CD4-positive, alpha-beta T cell treated with Interleukin-6 for 4 hours (primary cell): ENCODE data around the gene ZNF205.

Experiments used
- DNase-seq: peaks from one replicate; pipeline ENCODE4 v3.0.0-alpha.2; 2020; ENCODE audit warnings: mixed read lengths

ZNF205 gene

GRCh38 chr16:3085868-3086595 lies 26.4 kb upstream of the ZNF205 start:
- DNase-seq = no peak

DNA sequence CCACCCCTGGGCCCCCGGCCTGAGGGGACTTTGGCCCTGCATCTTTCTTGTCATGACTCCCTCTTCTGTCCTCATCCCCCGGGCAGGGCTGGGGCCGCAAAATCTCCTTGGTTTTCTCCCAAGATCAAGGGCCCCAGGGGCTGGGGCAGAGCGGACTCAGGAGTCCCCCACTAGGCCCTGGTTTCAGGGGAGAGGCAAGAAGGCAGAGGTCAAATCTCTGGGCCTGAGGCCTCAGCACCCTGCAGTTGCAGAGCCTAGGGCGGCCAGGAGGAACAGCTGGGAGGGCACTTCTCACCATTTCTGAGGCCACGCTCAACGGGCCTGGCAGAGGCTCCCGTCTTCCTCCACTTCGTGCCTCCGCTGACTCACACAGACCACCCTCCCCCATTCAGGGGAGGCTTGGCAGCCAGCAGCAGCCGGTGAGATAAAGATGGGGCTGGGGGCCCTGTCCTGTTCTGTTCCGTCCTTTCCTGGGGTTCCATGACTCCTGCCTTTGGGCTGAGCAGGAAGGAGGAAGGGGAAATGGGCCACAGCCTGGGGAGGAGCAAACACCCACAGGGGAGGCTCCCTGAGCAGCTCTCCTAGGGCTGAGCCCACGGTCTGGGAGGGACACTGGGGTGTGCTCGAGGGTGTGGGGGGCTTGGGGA lies 25.7 kb upstream of the ZNF205 start:
- peak; percentile 65 for DNase-seq

DNA sequence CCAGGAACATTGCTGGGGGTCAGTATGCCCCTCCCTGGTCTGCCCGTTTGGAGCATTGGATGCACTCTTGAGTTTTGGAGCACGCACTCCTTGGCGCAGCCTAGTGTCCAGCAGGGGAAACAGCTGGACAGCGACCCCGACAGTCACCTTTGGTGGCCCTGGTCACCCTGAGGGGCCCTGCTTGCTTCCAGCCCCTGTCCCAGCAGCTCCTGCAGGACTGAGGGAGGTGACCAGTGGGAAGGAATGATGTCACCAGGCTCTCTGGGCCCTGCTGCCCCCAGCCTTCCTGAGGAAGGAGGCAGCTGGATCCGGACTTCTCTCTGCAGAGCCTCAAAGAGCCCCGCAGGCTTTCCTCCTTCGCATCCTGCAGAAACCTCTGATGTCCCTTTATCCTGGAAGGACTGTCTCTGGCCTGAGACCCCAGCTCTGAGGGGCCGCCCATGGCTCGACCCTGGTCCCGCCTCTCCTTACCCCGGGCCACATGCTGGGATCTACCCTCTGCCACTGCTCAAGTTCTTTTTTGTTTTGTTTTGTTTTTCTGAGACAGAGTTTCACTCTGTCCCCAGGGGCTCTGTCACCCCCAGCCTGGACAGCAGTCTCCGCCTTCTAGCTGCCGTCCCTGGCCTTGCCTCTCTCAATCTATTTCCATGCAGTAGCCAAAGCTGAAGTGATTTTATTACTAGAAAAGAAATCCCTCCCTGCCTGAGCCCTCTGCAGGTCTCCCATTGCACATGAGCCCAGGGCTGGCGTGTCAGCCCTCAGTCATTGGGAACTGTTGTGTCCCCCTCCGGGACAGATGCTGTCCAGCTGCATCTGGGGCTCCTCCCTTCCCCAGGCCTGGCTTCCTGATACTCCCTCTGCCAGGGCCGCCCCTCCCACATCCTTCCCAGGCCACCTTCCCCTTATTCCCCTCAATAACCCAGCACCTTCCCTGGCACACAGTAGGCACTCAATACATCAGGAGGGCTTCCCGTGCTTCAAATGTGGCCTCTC lies 24.8 kb upstream of the ZNF205 start:
- peak; percentile 43 for DNase-seq

DNA sequence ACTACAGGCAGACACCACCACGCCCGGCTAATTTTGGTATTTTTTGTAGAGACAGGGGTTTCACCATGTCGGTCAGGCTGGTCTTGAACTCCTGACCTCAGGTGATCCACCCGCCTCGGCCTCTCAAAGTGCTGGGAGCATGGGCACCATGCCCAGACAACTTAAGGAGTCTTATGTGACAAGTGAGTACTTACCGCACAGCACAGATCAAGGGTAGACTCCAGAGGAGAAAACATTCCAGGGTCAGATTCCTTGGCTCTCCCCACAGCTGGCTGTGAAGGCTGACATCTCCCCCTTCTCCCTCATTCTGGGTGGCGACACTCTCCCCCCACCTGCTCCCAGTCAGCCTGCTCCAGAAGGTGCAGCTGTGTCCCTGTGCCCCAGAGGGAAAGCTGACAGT lies 23.9 kb upstream of the ZNF205 start:
- DNase-seq = no peak

DNA sequence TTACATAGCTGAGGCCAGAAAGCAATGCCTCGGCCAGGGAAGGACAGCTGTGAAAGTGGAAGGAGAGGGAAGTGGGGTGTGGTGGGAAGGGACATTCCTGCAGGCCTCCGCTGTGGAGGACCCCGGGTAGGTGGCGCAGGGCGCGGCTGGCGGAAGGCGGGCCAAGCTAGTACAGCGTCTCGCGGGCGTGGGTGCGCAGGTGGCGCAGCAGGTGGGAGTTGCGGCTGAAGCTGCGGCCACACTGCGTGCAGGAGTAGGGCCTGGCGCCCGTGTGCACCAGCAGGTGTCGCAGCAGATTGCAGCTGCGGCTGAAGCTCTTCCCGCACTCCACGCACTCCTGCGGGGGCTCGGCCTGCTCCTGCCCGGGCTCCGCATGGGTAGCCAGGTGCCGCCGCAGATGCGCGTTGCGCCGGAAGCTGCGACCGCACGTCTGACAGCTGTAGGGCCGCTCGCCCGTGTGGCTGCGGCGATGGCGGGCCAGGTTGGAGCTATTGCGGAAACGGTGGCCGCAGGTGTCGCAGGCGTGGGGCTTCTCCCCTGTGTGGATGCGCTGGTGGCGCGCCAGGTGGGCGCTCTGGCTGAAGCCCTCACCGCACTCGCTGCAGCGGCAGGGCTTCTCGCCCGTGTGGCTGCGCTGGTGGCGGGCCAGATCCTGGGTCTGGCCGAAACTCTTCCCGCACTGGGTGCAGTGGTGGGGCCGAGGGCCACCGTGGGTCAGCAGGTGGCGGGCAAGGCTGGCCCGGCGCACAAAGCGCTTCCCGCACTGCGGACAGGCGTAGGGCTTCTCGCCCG lies 23.3 kb upstream of the ZNF205 start:
- DNase-seq = no peak

GRCh38 chr16:3089717-3090592 lies 22.4 kb upstream of the ZNF205 start:
- DNase-seq = no peak

DNA sequence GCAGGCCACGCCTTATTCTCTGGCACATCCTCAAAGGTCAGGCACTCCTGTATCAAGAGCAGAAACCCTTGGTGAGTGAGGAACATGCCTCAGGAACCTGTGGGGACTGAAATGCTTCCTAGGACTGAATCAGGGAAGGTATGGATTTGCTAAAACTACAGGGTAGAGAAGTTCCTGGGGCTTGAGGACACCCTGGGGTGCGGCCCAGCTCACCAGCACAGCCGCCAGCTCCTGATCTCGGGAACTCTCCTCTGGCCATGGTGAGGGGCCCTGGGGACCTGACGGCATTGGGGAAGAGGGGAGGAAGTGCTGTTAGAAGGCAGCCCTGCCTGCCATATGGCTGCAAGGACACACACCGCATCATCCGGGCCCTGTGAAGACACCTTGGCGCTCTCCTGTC lies 20.8 kb upstream of the ZNF205 start:
- DNase-seq = no peak

DNA sequence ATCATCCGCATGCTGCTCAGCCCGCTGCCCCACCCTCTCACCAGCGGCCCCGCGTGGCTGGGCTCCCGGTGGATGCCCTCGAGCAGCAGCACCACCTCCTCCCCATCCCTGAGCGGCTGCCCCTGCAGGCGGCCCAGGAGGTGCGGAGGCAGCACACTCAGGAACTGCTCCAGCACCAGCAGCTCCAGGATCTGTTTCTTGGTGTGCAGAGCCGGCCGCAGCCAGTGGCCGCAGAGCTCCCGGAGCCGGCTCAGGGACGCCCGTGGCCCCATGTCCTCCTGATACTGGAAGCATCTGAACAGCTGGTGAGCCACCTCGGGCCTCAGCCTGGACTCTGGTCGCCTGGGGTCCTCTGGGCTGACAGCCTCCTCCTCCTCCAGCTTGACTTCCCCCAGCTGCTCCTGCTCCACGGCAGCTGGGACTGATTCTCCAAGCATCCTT lies 19.9 kb upstream of the ZNF205 start:
- no peak for DNase-seq

- peak; percentile 74 for DNase-seq
Observed at GRCh38 chr16:3094289-3095027, 17.9 kb upstream of the ZNF205 start.

- DNase-seq = peak; percentile 69
Observed at GRCh38 chr16:3095869-3096268, 16.5 kb upstream of the ZNF205 start.

DNA sequence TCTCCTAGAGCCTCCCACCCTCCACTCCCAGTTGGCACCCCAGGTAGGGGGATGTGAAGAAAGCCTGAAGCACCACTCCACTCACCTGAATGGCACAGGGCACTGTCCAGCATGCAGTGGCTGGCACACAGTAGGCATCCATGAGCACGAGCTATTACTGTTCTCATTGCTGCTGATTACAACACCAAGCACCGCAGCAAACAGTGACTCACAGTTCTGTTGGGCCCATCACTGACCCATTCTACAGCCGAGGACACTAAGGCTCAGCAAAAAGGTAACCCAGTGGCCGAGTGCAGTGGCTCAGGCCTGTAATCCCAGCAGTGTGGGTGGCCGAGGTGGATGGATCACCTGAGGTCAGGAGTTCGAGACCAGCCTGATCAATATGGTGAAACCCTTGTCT lies 16.0 kb upstream of the ZNF205 start:
- no peak for DNase-seq

DNA sequence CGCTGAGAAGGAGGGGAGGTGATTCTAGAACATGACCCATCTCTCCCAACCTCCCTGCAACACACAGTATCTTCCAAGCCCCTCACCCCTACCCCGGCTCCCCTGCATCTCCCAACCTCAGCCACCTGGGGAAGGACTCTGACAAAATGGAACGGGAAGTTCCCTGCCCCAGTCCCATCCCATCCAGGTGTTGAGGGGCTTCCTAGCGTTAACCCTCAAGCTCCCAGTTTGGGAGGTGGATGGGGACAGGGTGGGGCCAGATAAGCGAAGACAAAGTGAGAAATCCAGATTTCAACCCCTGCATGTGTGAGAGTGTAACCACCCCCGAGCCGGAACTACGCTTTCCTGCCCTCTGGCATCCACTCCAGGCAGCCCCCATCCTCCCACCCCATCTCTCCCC lies 15.1 kb upstream of the ZNF205 start:
- DNase-seq = no peak

GRCh38 chr16:3098459-3099394 lies 13.7 kb upstream of the ZNF205 start, which contains the start of gene ZSCAN10:
TSS of gene ZSCAN10 (minus strand) at chr16:3099294. CDS start at chr16:3092937, 6,357 bp downstream.
- no peak for DNase-seq

DNA sequence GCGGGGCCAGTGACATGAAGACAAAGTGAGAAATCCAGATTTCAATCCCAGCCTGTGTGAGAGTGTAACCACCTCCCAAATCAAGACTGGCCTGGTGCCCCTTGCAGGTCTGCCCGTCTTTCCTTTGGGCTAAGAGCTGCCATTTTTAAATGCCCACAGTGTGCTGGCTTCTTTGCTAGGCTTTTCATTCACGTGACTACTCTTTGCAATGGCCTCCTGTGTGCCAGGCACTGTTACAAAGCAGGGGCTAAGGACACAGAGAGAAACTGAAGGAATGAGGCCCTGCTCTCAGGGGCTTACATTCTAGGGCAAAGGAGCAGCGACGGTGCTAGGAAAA lies 13.0 kb upstream of the ZNF205 start:
- no peak for DNase-seq

DNA sequence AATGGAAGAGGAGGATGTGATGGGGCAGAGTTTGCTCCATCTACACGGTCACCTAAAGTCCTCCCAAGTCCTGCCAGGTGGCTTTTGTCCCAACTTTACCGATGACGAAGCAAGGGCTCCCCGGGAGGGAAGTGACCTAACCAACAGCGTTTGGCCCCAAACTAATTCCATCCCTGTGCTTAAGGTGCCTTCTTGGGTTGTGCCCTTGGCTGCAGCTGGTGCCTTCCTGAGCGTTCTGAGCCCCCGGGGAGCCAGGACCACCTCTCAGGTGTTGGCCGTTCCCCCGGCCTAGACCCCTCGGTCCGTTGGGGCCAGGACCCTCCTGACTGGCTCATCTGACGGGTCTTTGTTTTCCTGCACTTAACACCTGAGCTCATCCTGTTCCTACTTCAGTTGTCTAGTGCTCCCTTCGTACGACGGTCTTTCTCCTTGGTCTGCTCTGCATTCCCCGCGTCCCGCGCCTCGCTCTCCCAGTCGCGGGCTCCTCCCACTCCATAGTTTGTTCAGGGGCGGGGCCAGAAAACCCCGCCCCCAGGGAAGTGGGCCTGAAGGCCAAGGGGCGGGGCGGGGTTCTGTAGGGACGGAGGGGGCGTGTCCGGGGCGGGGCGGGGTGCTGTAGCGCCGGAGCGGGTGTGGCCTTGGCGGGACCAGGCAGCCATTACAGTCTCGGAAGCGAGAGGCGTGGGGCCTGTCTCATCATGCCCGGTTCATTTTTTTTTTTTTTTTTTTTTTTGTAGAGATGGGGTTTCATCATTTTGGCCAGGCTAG lies 12.5 kb upstream of the ZNF205 start:
- peak; percentile 97 for DNase-seq

DNA sequence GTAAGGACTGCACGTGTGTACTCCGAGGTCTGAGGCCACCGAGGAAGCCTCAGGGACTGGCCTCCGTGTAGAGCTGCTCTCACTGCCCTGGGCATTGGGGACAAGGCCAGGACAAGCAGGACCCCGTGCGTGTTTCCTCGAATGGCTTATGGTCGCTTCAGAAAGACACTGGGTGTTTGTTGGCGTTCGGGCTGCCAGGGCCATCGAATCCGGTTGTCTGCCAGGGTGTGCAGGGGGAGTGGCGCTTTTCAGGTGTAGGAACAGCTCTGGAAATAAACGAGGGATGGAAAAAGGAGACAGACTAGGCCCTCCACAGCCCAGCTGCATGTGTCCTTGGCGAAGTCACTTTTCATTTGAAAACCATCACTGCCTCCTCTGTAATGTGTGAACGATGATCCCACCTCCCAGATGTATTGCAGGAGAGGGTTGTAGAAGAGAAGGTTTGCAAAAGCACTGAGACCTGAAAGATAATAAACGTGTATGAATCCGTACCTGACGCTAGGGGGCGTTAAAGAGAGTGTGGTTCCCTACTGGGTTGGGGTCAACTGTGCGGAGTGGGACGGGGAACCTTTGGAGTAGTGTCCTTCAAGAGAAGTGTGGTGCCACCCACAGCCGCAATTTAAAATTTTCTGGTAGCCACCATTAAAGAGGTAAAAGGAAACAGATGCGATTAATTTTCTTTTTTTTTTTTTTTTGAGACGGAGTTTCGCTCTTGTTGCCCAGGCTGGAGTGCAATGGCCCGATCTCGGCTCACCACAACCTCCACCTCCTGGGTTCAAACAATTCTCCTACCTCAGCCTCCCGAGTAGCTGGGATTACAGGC lies 11.2 kb upstream of the ZNF205 start:
- peak; percentile 60 for DNase-seq

GRCh38 chr16:3101841-3102470 lies 10.4 kb upstream of the ZNF205 start:
- peak; percentile 65 for DNase-seq
